ENCODE data around the gene GRWD1. TPM values are rescaled to one million over a fixed set of nuclear protein-coding genes. Genes with fewer than 3 reads are reported as not detected.

The GRWD1 gene
- total RNA-seq: 10 to 100 TPM; 37.5 to 54.6 TPM

GRCh38 chr19:48445606-48446481, at the start of gene GRWD1:
Gene GRWD1 (plus strand): TSS chr19:48445983. CDS start chr19:48446006, 23 bp downstream.

DNA sequence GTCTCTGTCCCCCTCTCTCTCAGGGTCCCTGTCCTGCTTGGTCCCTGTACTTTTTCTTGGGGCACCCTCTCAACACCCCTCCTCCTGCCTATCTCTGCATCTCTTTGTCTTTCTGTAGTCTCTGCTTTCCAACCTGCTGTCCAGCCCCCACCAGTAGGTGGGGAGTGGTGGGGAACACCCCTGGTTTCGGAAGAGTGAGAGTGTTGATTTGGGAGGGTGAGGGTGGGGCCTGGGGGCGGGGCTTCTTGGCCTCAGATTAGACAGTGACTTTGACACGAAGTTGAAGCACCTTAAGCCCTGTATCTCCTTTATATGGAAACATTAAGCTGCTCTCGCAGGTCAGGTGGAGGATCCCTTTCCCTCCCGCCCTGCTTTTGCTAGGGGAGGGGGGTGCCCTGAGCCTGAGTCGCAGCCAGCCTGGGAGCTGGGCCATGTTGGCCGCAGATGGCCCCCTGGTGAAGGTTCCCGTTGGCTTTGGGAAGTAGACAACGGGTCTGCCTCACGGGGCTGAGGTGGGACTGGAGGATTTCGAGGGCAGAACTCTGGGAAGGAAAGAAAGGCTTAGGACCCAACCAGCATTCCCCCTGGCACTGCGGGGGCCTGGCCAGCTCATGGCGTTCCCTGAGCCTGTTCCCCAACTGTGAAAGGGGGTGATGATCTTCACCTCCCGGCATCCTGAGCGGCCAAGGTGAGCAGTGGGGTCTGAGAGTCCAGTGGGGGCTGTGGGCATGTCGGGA, 9.6 kb downstream of the GRWD1 start, which contains the start of gene KCNJ14:
KCNJ14 (plus strand) TSS at position 404 of the 737 bp plus-strand sequence. CDS start 6,151 bp downstream, outside the sequence.

DNA sequence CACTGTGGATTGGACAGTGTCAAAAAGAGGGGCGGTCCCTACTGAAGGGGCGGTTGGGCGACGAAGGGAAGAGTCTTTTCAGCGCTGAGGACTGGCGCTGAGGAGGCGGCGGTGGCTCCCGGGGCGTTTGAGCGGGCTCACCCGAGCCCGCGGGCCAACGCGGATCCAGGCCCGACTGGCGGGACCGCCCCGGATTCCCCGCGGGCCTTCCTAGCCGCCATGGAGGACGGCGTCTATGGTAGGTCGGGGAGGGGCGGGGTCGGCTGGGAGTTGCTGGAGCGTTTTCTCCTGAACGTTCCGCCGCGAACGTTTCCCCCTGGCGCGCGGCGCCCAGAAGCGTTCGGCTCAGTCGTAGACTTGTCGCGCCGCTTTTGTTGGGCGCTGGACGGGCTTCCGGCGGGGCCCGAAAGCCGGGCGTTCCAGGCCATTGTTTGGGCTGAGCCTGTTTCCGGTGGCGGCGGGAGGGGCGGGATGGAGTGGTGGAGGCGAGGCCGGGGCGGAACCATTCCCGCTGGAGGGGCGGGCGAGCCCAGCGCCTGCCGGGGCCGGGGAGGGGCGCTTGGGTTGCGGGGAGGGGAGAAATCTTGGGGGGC, 23.6 kb downstream of the GRWD1 start, which contains the start of gene CYTH2:
CYTH2 (plus strand) TSS at position 81 of the 593 bp plus-strand sequence; CDS start at position 220, 139 bp downstream.

Other genes with a start within 250 kb of the GRWD1 start
- 10 to 100 TPM; 15.8 to 21.0 TPM for gene CARD8, start 190.1 kb upstream of the GRWD1 start, total RNA-seq
- 1 to 10 TPM in 1 of 2 donors, under 1 TPM in 1; 0.69 to 2.0 TPM for gene ZNF114, start 175.9 kb upstream of the GRWD1 start, total RNA-seq
- 100 to 1,000 TPM; 226 to 291 TPM for gene EMP3, start 120.4 kb upstream of the GRWD1 start, total RNA-seq
- 1 to 10 TPM; 3.7 to 7.2 TPM for gene TMEM143, start 82.0 kb upstream of the GRWD1 start, total RNA-seq
- gene SYNGR4, start 81.6 kb upstream of the GRWD1 start, total RNA-seq: not detected
- 10 to 100 TPM; 41.3 to 54.6 TPM for gene KDELR1, start 54.4 kb upstream of the GRWD1 start, total RNA-seq
- 1 to 10 TPM in 1 of 2 donors, under 1 TPM in 1; 0.67 to 1.0 TPM for gene GRIN2D, start 52.3 kb upstream of the GRWD1 start, total RNA-seq
- under 1 TPM; 0.33 to 0.34 TPM for gene KCNJ14, start 9.6 kb downstream of the GRWD1 start, total RNA-seq
- 10 to 100 TPM; 33.3 to 34.1 TPM for gene CYTH2, start 23.4 kb downstream of the GRWD1 start, total RNA-seq
- gene LMTK3, start 65.9 kb downstream of the GRWD1 start, total RNA-seq: under 1 TPM in 1 of 2 donors, not detected in 1; under 0.01 TPM
- gene SULT2B1, start 106.2 kb downstream of the GRWD1 start, total RNA-seq: under 1 TPM in 1 of 2 donors, not detected in 1; 0.33 TPM
- gene SPACA4, start 160.8 kb downstream of the GRWD1 start, total RNA-seq: not detected
- gene FAM83E, start 169.1 kb downstream of the GRWD1 start, total RNA-seq: under 1 TPM in 1 of 2 donors, not detected in 1; under 0.01 TPM
- 1,000 to 10,000 TPM in 1 of 2 donors, 100 to 1,000 TPM in 1; 840 to 1,494 TPM for gene RPL18, start 173.2 kb downstream of the GRWD1 start, total RNA-seq
- 10 to 100 TPM; 12.7 to 15.1 TPM for gene SPHK2, start 173.5 kb downstream of the GRWD1 start, total RNA-seq
- 10 to 100 TPM in 1 of 2 donors, 1 to 10 TPM in 1; 9.3 to 13.1 TPM for gene DBP, start 191.4 kb downstream of the GRWD1 start, total RNA-seq
- gene CA11, start 200.2 kb downstream of the GRWD1 start, total RNA-seq: 1 to 10 TPM in 1 of 2 donors, under 1 TPM in 1; 0.67 to 1.4 TPM
- under 1 TPM; under 0.01 to 0.69 TPM for gene NTN5, start 227.0 kb downstream of the GRWD1 start, total RNA-seq
- under 1 TPM in 1 of 2 donors, not detected in 1; under 0.01 TPM for gene FUT2, start 250.0 kb downstream of the GRWD1 start, total RNA-seq